Measurements from ENCODE around the gene TTYH3. TPM values are rescaled to one million over a fixed set of nuclear protein-coding genes. Genes with fewer than 3 reads are reported as not detected.

The TTYH3 gene
- total RNA-seq, 1 experiment from 2014 or later, result 122 TPM

DNA sequence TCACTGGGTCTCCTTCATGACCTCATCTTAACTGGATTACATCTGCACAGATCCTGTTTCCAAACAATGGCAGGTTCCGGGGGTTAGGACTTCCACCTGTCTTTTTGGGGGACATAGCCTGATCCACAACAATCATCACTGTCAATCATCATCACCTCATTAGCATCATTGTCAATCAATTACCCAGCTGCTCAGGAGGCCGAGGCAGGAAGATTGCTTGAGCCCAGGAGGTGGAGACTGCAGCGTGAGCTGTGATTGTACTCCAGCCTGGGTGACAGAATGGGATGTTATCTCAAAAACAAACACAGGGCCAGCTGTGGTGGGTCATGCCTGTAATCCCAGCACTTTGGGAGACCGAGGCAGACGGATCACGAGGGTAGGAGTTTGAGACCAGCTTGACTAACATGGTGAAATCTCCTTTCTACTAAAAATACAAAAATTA lies 74.9 kb downstream of the TTYH3 start:
- Histone ChIP-seq H2BK12ac (ENCODE audit: insufficient read length, low read depth, low read length) (no peak overlapping the region), H2BK20ac (ENCODE audit: low read depth, low read length, poor library complexity, severe bottlenecking) (no peak overlapping the region), H2BK15ac (ENCODE audit: low read depth, low read length) (no peak overlapping the region), H3K4me2 (ENCODE audit: insufficient read depth, insufficient read length, low read length) (no peak overlapping the region), H3K27ac (ENCODE audit: insufficient read length, low read depth, low read length) (no peak overlapping the region), H2BK5ac (ENCODE audit: insufficient read length, low read length) (no peak overlapping the region), H3K4ac (ENCODE audit: low read depth, low read length) (no peak overlapping the region), H3T11ph (ENCODE audit: low read length) (no peak overlapping the region), H3K23ac (ENCODE audit: insufficient read length, low read depth, low read length) (no peak overlapping the region), H3K9ac (ENCODE audit: extremely low read depth, insufficient read length, low read length) (no peak overlapping the region), H4K8ac (replicated peaks; ENCODE audit: insufficient read length, low read depth, low read length) (no peak overlapping the region), H4K20me1 (ENCODE audit: control insufficient read depth, insufficient read depth, insufficient read length) (no peaks in the 10 kb centered on the region), H4K91ac (ENCODE audit: insufficient read length, low read depth, low read length) (no peak overlapping the region), H3K23me2 (ENCODE audit: insufficient read length, low read depth, low read length, poor library complexity, severe bottlenecking) (no peaks in the 10 kb centered on the region), H2AFZ (ENCODE audit: low read length) (no peak overlapping the region), H2AK5ac (ENCODE audit: insufficient read length, low read length) (no peak overlapping the region), H3K9me3 (ENCODE audit: control insufficient read depth, low read depth, low read length) (no peaks in the 10 kb centered on the region), H2BK120ac (ENCODE audit: low read depth, low read length, poor library complexity, severe bottlenecking) (no peak overlapping the region), H3K79me2 (ENCODE audit: insufficient read depth, low read length) (no peaks in the 10 kb centered on the region), H3K18ac (ENCODE audit: insufficient read length, low read depth, low read length) (no peak overlapping the region), H3K27me3 (ENCODE audit: insufficient read depth, low read length) (no peaks in the 10 kb centered on the region), H3K56ac (ENCODE audit: insufficient read length, low read depth, low read length) (no peak overlapping the region), H3K4me1 (ENCODE audit: insufficient read depth, low read length) (no peaks in the 10 kb centered on the region), H3K79me1 (ENCODE audit: insufficient read depth, low read depth, low read length, poor library complexity, severe bottlenecking) (no peaks in the 10 kb centered on the region), H3K14ac (ENCODE audit: insufficient read depth, low read length) (no peak overlapping the region), H4K5ac (ENCODE audit: insufficient read length, low read depth, low read length) (no peak overlapping the region)
- Mint-ChIP-seq H3K36me3 (ENCODE audit: insufficient read depth in 1 of 3, low read depth in 3 of 3) (peaks cover 4 to 5% (median 5%) of the 10 kb centered on the region in 3 experiments; a peak in 6 of 7 replicates), H3K4me3 (no peak overlapping the region), H3K27me3 (ENCODE audit: low read depth) (peaks cover 1% of the 10 kb centered on the region), H3K9me3 (no peaks in the 10 kb centered on the region; a peak in 1 of 5 replicates), H3K4me1 (peaks cover 17 to 19% of the 10 kb centered on the region in 2 experiments), H3K27ac (no peak overlapping the region; a peak in 2 of 7 replicates)
- no CpG with 5 or more reads among the region's 6 CpGs for WGBS (ENCODE audit: extremely low coverage, insufficient read length, low lambda C conversion rate)
- TF ChIP-seq, protein P1, sequence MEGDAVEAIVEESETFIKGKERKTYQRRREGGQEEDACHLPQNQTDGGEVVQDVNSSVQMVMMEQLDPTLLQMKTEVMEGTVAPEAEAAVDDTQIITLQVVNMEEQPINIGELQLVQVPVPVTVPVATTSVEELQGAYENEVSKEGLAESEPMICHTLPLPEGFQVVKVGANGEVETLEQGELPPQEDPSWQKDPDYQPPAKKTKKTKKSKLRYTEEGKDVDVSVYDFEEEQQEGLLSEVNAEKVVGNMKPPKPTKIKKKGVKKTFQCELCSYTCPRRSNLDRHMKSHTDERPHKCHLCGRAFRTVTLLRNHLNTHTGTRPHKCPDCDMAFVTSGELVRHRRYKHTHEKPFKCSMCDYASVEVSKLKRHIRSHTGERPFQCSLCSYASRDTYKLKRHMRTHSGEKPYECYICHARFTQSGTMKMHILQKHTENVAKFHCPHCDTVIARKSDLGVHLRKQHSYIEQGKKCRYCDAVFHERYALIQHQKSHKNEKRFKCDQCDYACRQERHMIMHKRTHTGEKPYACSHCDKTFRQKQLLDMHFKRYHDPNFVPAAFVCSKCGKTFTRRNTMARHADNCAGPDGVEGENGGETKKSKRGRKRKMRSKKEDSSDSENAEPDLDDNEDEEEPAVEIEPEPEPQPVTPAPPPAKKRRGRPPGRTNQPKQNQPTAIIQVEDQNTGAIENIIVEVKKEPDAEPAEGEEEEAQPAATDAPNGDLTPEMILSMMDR (conservative IDR thresholded peaks at IDR 0.05), result no peak
- no peak for DNase-seq
